NCI-H1436 (cell line): ENCODE results near the gene FGF1.

Experiments used
- DNase-seq: peaks from one replicate; lab custom pipeline; 2025; lab: John Stamatoyannopoulos, UW

The FGF1 gene

DNA sequence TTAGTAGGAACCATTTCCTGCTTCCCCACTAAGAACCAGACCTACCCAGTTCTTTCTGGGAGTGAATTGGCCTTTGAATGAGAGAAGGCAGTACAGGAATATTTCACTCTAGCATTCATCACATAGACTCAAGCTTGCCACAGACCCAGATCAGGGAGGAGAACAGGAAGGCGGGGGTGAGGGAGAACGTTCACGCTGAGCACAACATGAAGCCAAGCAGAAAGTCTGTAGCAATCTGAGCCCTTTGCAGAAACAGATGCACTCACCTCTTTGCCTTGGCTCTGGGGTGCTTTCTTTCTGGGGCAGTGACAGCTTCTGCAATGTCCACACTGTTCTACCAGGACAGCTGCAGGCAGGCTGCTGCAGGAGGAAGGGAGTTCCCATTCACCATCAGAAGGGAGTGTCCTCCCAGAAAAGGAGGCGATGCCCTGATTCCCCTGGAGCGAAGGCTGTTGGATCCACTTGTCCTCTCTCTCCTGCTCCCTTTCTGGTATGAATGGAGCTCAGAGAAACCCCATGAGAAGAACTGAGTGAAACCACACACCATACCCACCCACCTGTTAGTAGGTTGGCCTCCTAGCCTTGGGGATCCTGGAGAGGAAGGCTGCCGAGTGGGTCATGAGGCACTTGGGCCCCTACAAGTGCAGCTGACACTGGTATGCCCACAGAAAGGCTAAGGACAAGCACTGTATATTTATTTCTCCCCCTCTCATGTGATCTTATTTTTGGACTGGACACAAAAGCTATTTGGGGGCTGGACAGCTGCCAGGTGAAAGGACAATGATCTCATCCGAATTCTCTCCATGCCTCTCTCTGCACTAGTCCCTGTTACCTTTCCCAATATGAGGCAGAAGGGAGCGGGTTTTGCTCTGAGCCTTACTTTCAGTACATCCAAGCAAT lies 11.7 kb upstream of the FGF1 start:
- no peak for DNase-seq

DNA sequence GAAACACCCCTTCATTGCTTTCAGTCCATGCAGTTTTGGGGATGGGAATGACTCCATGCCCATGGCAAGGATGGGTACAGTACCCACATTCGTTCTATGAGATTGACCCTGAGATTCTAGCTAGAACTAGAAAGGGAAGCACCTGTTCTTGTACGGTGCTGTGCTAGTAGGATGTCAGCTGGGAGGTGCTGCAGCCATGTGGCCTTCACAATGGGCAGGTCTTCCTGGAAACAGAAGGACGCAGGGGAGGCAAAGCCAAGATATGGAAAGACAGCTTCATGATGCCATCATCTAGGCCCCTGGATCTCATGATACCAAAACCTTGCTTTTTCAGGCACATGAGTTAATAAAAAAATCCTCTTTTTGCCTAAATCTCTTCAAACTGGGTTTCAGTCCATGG lies 10.5 kb upstream of the FGF1 start:
- DNase-seq = no peak

DNA sequence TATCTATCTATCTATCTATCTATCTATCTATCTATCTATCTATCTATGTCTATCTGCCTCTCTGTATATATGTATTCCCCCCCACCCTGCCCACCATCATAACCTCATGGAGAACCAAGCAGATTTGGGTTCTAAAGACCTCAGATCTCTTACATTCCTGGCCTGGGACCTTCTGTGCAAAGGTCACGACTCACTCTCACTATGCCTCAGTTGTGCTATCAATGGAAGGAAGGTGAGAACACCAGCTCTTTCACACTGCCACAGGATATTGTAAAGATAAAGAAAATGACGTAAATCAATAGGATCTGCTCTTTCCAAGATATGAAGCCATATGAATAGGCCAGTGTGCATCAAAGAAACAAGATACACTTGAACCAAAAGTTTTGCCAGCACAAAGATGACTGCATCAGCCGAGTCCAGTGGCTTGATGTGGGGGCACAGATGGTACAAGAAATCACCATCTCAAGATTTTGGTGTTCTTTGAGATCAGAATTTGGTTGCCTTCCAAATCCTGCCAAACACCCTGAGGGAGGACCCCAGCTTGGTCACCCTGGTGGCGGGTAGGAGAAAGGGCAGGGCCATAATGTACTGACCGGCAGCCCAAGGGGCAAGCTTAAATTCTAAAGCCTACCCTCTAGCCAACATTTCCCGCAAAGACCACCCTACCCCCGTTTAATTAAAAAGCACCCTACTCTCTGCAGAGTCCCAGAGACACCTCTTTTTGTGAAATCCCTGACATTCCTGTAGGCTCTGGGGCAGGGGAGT lies 8.4 kb upstream of the FGF1 start:
- DNase-seq = no peak

DNA sequence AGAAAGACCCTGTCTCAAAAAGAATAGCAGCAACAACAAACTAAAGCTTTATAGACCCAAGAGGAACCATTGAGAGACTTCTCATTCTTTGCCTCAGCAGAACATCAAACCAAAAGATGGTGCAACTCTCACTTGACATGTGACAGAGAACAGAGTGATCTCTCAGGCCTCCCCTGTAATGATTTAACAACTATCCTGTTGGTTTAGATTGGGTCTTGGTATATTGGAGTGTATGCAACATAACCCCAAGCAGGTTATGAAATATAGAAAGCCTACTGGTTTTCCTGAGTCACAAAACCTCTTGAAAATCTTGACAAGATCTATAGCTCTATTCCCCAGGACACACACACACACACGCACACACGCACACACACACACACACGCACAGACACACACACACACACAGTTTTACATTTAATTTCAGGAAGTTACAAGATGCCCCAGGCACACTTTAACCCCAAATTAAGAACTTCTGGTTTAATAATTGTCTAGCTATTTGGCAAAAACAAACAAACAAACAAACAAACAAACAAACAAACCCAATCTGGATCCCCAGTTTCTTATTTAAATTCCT lies 6.5 kb upstream of the FGF1 start:
- no peak for DNase-seq

DNA sequence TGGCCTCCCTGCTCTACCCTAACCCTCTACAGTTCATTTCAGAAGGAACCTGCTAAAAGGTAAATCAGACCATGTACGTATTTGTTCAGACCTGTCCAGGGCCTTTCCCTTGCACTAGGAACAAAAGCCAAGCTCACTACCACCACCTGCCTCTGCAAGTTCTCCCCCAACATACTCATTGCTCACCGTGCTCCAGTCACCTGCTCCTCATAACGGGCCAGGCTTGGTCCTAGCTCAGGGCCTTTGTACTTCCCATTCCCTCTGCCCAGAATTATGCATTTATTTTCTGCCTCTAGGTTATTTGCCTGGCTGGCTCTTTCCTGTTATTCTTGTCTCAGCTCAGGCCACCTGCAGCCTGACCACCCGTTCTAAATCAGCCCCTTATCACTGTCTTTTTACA lies 4.8 kb upstream of the FGF1 start:
- no peak for DNase-seq

DNA sequence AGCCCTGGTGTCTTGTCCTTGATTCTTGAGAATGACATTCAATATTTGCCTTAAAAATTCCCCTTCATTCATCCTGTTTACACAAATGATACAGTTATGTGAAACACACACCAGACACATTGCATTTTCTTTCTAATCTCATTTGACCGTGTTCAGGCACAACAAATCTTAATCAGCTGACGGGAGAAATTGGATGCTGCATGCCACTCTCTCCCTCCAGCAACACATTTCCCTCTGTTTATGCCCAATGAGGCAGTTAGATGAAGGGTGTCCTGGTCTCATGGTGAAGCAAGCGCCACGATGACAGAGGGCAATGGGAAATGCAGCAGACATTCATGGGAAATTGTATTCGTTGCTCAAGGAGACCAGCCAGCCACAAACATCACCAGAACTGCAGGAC lies 3.2 kb upstream of the FGF1 start:
- DNase-seq = no peak

DNA sequence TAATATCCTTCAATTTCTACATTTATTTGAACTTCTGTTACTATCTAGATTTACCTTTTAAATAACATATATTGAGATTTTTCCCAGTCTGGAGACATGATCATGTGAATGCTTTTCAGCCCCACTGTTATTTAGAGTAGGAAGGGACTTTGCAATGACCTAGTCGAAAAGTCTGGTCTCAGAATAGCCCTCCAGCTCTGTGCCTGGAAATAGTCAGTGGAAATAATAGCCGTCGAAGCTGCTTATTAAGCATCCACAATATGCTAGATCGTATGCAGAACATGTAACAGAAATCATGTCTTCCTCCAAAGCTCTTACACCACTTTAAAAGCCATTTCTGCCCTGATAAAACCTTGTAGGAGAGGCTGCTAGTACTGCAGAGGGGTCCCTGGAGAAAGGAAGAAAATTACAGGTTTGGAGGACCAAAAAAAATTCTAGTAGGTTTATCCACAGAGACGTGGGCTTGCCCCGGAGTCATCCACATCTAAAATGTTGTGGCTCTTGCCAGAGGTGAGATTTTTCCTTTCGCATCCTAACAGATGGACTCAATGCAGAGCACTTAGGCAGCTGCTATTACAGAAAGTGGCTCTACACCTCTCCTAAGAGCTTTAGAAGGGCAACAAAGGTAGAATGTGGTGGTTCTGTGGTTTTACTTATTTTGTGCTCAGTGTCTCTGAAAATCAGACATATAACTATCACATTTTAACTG lies 2.5 kb upstream of the FGF1 start:
- DNase-seq = no peak

DNA sequence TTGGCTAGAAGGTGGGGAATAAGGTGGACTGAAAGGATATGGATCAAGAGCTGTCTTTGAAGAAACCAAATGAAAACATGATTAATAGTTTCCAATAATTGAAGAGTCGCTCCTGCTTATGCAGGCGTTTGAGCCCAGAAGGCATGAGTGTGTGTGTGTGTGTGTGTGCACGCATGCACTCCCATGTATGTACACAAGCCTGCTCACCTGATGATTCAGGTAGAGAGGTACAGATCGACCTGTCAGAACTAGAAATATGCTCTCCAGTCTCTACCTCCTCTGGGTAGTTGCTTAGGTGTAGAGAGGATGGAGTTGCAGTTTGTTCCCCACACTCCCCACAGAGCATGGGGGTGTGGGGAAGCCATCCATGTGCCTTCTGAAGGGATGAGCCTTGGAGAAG lies 1.1 kb upstream of the FGF1 start:
- no peak for DNase-seq

DNA sequence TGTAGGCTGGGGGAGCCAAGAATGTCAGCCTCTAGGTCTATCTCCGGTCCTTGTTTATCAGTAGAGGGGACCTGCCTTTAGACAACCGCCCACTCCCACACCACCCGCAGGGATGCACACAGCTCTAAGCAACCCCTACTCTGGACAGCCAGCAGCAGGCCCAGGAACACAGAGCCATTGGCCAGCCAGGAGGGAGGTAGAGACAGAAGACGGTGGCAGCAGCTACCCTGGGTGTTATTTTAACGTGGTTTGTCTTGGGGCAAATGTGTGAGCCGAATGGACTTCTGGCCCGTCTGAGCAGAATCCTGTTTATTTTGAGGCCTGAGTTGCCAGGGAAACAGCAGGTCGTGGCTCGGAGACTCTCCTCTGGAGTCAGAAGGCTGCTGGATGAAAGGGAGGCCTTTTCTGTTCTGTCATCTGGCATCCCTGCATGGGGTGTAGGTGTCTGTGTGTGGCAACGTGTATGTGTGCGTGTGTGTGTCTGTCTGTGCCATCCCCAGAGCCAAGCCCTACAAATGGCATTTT lies 382 bp upstream of the FGF1 start:
- no peak for DNase-seq

DNA sequence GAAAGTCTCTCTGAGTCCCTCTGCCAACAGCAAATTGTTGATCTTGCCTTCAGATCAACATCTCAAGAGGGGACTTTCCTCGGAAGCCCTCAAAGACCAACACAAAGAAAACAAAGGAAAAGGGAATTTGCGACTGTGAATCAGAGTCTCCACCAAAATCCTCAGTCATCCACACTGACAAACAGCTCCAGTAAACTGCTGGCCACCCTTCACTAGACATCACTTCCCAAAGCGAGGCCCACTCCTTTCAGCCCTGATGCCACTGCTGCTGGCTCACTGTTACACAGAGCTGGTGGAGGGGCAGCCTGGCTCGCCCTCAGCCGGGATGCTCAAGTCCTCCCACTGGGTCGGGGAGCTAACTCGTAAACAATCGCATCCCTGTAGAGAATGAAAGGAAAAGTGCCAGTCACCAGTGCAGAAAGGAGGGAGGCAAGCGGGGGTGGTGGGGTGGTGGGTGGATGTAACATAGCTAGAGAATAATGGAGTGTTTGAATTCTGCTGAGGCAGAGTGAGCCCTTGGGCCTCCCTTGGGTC lies 1.3 kb downstream of the FGF1 start:
- DNase-seq = no peak

DNA sequence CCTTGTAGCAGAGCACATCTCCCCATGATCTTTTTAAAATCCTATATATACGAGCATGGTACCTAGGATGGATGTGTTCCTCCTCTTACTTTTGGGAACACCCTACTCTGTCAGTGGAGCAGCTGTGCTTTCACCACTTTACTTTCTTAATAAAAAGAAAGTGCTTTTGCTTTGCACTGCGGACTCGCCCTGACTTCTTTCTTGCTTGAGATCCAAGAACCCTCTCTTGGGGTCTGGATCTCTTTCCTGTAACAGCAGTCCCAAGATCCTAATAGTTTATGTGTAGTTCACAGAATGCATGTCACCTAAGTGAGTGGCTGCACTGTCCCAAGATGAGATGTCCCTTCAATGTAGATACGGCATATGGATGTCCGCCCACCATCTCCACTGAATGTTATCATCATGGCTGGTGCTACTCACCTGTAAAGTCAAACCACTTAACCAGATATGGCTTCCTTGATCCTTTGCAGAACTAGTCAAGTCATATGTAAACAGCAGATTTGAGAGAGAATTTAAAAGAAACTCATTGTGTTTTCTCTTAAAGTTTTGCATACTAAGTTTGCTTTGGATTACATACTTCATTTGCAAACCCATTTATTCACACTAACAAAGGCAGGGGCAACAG lies 1.9 kb downstream of the FGF1 start:
- DNase-seq = no peak

DNA sequence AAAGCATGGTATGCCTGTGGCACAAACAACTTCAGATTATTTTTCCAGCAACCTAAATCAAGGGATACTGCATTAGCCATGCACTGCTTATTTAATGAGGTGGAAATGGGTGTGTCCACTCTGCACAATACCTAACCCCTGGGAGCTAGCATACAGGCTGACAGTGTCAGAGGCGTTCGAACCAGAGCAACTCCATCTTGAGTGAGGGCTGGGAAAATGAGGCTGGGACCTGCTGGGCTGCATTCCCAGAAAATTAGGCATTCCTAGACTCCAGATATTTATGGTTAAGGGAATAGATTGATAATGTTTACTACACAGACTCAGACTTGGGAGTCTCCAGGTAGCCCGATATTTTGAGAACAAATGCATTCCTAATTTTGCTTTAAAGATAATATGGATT lies 2.8 kb downstream of the FGF1 start:
- DNase-seq = no peak

DNA sequence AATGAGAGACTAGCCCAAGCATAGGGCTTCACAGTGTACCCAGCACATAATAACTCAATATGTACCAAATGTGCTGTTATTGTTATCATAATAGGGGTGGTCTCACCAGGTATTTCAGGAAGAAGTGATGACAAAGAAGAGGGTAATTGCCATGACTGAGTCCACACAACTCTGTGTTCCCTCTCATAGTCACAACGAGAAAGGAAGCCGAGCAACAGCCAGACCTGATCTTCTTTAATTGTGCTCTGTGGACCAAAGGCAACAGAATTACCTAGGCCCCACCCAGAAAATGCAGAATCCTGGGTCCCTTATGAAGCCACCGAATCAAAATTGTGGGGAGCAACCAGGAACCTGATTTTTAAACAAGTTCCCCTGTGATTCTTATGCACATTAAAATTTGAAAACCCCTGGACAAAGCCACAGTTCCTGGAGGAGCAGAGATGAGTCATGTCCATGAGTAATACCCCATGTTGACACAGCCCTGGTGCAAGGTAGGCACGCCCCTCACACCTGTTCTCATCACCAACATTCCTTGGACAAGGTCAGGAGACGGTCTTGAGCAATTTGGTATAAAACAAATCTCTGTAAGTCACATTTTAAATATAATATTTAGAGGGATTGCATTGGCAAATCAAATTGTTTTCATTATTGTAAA lies 5.2 kb downstream of the FGF1 start:
- no peak for DNase-seq

DNA sequence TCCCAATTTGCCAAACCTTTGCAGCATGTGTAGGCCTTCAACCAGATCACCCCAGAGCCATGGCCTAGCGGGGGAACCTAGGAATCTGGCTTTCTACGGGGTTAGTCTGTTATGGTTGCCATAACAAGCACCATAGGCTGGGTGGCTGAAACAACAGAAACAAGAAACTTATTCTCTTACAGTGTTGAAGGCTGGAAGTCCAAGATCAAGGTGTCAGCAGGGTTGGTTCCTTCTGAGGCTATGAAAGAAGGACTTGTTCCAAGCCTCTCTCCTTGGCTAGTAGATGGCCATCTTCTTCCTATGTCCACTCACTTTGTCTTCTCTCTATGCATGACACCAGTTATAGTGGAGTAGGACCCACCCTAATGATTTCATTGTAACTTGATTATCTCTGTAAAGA lies 6.1 kb downstream of the FGF1 start:
- no peak for DNase-seq

DNA sequence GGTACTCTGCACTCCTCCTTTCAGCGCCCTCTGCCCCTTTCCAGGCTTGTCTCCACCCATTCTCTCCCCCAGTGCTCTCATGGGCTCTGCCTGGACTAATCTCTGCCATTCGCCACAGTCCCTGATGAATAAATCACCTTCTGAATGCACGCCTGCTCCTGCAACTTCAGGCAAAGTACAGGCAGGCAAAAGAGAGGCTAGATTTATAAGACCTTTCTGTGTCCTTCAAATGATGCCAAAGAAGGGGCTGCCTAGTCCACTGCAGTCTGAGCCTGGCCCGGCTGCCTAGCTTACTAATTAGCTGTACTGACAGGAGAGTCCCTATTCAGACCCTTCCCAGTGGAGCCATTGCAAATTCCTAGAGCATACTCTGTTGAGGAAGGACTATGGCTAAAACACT lies 7.4 kb downstream of the FGF1 start:
- no peak for DNase-seq

DNA sequence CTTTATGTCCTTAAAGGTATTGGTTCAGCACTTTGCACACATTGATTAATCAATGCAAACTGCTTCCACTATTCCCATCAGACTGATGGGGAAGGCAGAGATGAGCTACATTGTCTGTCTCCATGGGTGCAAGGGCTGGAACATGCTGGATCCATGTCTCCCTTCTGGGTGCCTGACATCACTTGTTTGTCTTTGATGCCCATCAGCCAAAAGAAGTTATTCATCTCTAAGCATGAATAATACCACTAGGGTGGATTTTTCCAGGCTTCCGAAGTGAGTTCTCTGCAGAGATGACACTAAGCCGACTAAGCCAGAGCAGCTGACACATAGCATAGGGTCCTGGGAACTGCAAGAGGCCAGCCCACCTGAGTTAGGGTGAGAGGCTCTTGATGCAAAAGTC lies 8.7 kb downstream of the FGF1 start:
- DNase-seq = no peak

DNA sequence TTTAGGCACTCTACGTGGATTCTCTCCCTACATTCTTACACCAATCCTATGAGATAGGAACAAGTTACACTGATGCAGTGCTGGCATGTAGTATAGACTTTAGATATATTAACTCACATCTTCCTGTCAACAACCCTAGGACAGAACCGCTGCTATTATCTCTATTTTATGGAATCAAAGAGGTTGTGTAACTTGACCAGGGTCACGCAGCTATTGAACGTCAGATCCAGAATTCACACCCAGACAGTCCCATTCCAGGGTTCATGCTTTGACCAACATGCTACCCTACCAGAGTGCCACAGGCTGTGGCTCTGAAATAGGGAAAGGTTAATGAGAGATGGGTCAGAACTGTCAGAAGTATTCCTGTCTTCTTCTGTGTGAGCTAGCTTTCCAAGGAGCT lies 9.6 kb downstream of the FGF1 start:
- DNase-seq = no peak

DNA sequence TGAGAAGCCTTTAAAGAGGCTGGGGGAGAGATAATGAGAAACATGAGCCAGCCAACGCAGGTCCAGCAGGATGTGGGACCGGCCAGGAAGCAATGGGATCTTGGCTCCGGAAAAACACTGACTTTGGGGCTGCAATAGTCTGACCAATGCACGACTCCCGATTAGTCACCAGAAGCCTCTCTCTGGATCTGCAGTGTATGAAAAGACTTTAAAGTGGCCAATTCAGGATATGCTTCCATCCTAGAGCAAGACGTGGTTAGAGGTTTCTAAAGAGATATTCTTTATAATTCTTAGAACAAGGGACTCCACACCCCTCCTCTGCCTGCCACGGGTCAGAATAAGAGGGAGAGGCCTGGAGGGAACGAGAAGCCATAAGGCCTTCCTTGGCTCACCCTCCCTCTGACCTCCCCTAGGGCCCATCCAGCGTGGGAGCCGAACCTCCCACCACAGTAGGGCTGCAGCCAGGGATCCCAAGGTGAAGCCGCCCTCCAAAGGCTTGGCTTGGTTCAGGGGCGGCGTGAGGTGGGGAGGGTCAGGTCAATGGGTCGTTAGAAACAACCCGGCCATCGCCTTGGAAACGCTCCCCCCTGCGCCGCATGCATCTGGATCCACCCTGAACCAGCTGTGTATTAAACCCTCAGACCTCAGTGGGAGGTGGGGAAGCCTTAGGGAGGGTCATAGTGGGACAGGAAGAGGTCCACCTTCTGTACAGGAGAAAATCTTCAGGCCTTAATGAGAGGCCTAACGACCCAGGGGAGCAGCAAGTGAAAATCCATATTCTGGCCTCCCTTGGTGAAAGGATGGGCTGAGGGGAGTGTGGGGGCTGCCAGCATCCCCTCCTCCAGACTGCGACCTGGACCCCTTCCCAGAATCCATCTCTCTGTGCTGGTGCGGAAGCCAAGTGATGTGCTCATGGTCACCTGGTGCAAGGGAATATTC lies 11.1 kb downstream of the FGF1 start:
- DNase-seq = no peak

DNA sequence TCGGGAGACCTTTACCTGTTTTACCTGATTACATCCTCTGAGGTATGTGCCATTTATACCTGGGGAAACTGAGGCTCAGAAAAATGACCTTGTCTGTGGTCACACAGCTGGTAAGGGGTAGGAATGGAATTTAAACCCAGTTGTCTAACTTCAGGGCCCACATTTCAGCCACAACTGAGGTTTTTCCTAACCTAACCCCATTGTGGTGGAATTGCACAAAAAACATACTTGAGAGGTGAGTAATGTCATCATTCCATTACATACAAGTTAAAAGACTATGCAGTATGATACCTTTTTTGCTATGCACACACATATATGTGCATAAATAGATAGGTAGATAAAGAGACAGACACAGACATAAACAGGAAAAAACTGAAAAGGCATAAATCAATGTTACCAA lies 14.1 kb downstream of the FGF1 start:
- DNase-seq = no peak

DNA sequence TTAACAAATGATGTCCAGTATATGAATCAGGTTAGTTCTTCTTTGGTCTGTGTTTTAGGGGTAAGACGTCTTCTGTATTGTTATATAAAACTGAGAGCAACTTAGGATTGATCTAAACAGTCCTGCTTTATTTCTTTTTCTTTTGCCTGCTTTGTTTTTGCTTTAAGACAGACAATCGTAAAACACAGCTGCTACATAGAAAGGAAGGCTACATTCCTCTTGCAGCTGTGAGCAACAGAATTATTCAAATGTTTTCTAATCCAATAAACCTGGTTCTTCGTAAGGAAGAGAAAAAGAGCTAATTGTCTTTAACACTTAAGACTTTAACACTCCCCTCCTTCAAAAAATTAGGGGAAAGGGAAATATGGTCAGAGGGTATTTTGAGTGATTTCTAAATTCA lies 14.6 kb downstream of the FGF1 start:
- DNase-seq = no peak
